HepG2 (cell line): ENCODE results near the gene FLT3LG. TPM values are rescaled to one million over a fixed set of nuclear protein-coding genes. Genes with fewer than 3 reads are reported as not detected.

ENCODE experiments used
- ARID5B ChIP-seq: IDR thresholded peaks from 2 replicates; pipeline ENCODE4 v1.4.0; 2020; ENCODE audit warnings: mild to moderate bottlenecking, missing genetic modification reagents
- ELF1 ChIP-seq: sonication (generic); formaldehyde crosslinking; IDR thresholded peaks from 2 replicates; pipeline ENCODE4 v1.4.0; 2020; ENCODE audit warnings: missing genetic modification reagents
- ELF4 ChIP-seq: sonication (generic); formaldehyde crosslinking; IDR thresholded peaks from 2 replicates; pipeline ENCODE4 v1.5.0; 2020; ENCODE audit warnings: missing genetic modification reagents, mild to moderate bottlenecking, moderate library complexity, borderline replicate concordance
- FOXA1 ChIP-seq, 2 experiments: fragments of 450-650 bp in 1 of 2; sonication (generic) in 1 of 2; formaldehyde crosslinking in 1 of 2; IDR thresholded peaks; 2 replicates each; pipeline versions ENCODE4 v1.4.0 to v1.6.1; 2016 to 2020; ENCODE audit warnings: missing genetic modification reagents in 1 of 2
- GATAD1 ChIP-seq: IDR thresholded peaks from 2 replicates; pipeline ENCODE4 v1.6.1; 2016; ENCODE audit warnings: missing genetic modification reagents, missing compliant biosample characterization
- HDAC1 ChIP-seq: sonication (generic); formaldehyde crosslinking; IDR thresholded peaks from 2 replicates; pipeline ENCODE4 v1.5.1; 2020; ENCODE audit warnings: mild to moderate bottlenecking, missing genetic modification reagents
- KLF11 ChIP-seq: IDR thresholded peaks from 2 replicates; pipeline ENCODE4 v1.6.1; 2016; ENCODE audit warnings: missing compliant biosample characterization
- MEF2D ChIP-seq: sonication (generic); formaldehyde crosslinking; IDR thresholded peaks from 2 replicates; pipeline ENCODE4 v1.5.1; 2020; ENCODE audit warnings: mild to moderate bottlenecking, missing genetic modification reagents
- MIXL1 ChIP-seq: IDR thresholded peaks from 2 replicates; pipeline ENCODE4 v1.6.1; 2016
- PITX1 ChIP-seq: sonication (generic); formaldehyde crosslinking; IDR thresholded peaks from 2 replicates; pipeline ENCODE4 v1.5.1; 2020; ENCODE audit warnings: mild to moderate bottlenecking, missing genetic modification reagents
- RBAK ChIP-seq: sonication (generic); formaldehyde crosslinking; IDR thresholded peaks from 2 replicates; pipeline ENCODE4 v1.5.1; 2020; ENCODE audit warnings: mild to moderate bottlenecking, missing genetic modification reagents
- RNF2 ChIP-seq: fragments of 450-650 bp; conservative IDR thresholded peaks from 2 replicates; pipeline ENCODE4 v1.6.1; 2016; ENCODE audit warnings: low read depth
- SNAPC2 ChIP-seq: sonication (generic); formaldehyde crosslinking; IDR thresholded peaks from 2 replicates; pipeline ENCODE4 v1.8.1; 2022; ENCODE audit warnings: mild to moderate bottlenecking, missing genetic modification reagents
- ZNF264 ChIP-seq: sonication (generic); formaldehyde crosslinking; IDR thresholded peaks from 2 replicates; pipeline ENCODE4 v1.4.0; 2020; ENCODE audit warnings: missing genetic modification reagents
- ZNF331 ChIP-seq: sonication (generic); formaldehyde crosslinking; IDR thresholded peaks from 2 replicates; pipeline ENCODE4 v1.4.0; 2020; ENCODE audit warnings: missing genetic modification reagents
- ZNF34 ChIP-seq: sonication (generic); formaldehyde crosslinking; IDR thresholded peaks from 2 replicates; pipeline ENCODE4 v1.4.0; 2020; ENCODE audit warnings: mild to moderate bottlenecking, missing genetic modification reagents, borderline replicate concordance
- ZNF44 ChIP-seq: sonication (generic); formaldehyde crosslinking; IDR thresholded peaks from 2 replicates; pipeline ENCODE4 v1.5.1; 2020; ENCODE audit warnings: mild to moderate bottlenecking, missing genetic modification reagents
- ZNF891 ChIP-seq: sonication (generic); formaldehyde crosslinking; IDR thresholded peaks from 2 replicates; pipeline ENCODE4 v1.5.0; 2020; ENCODE audit warnings: mild to moderate bottlenecking, missing genetic modification reagents
- polyA plus RNA-seq, 8 experiments: library from polyadenylated mRNA; depleted of rRNA in 3 of 8; stranded (reverse) in 7 of 8; unstranded in 1 of 8; fragments of >200 nt; fragmentation: Illumina TruSeq in 4 of 8; extraction: Trizol in 4 of 8; gene quantifications; 2 replicates each; pipeline versions ENCODE4 v1.2.1 to v1.2.3, GENCODE V29; 2011 to 2016; ENCODE audit warnings: low read depth in 4 of 8, missing spikeins in 1 of 8, mixed read lengths in 1 of 8; ENCODE audit not compliant: insufficient read depth in 1 of 8
- total RNA-seq, 5 experiments: library from RNA; depleted of rRNA; stranded (reverse); fragments of >200 nt; fragmentation: Illumina TruSeq; extraction: Trizol; gene quantifications; 2 replicates each; pipeline ENCODE4 v1.2.3, GENCODE V29; 2016; ENCODE audit warnings: low read depth in 1 of 5
- TF ChIP-seq, protein P1 (sequence below): IDR thresholded peaks from 2 replicates; pipeline ENCODE4 v1.6.1; 2018; ENCODE audit warnings: missing genetic modification reagents
- TF ChIP-seq, protein P2 (sequence below), 2 experiments: sonication (generic) in 1 of 2; formaldehyde crosslinking in 1 of 2; IDR thresholded peaks; 2 replicates each; pipeline versions ENCODE4 v1.5.1 to v1.6.1; 2011 to 2020; ENCODE audit warnings: borderline replicate concordance in 1 of 2, low read depth in 1 of 2, low read length in 1 of 2, mild to moderate bottlenecking in 1 of 2, missing genetic modification reagents in 1 of 2, moderate library complexity in 1 of 2
- TF ChIP-seq, protein P3 (sequence below): sonication (generic); formaldehyde crosslinking; IDR thresholded peaks from 2 replicates; pipeline ENCODE4 v1.5.0; 2020; ENCODE audit warnings: mild to moderate bottlenecking, missing genetic modification reagents, borderline replicate concordance

FLT3LG gene
- total and polyA plus RNA-seq, 2 of the 13 experiments (the other 11 are each of a cell fraction or from before 2014, with no cell fraction given) = 1.5 to 2.6 TPM

DNA sequence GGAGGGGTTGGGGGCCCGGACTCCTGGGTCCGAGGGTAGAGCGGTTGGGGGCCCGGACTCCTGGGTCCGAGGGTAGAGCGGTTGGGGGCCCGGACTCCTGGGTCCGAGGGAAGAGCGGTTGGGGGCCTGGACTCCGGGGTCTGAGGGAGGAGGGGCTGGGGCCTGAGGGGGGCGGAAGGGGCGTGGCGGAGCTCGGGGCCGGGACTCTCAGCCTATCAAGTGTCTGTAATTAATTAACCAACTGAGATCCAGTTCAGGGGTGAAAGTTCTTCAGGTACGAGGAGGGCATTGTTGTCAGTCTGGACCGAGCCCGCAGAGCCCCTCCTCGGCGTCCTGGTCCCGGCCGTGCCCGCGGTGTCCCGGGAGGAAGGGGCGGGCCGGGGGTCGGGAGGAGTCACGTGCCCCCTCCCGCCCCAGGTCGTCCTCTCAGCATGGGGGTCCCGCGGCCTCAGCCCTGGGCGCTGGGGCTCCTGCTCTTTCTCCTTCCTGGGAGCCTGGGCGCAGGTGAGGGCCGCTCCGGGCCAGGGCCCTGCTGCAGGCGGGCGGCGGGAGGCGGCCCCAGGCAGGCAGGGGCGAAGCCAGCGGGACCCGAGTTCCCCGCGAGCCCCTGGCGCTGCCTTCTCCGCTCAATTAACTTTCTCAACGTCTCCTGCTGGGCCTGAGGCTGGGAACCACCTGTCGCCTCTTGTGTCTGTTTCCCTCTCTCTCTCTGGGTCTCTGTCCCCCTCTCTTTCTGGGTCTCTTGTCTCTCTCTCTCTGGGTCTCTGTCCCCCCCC lies 39.1 kb downstream of the FLT3LG start (continued):
- TF ChIP-seq PITX1 = peak; percentile 68; the same call in 1 of the 2 replicates
- peak; percentile 63; the same call in 1 of the 2 replicates for TF ChIP-seq ARID5B (CRISPR knock-in tag)
- TF ChIP-seq, protein P1, sequence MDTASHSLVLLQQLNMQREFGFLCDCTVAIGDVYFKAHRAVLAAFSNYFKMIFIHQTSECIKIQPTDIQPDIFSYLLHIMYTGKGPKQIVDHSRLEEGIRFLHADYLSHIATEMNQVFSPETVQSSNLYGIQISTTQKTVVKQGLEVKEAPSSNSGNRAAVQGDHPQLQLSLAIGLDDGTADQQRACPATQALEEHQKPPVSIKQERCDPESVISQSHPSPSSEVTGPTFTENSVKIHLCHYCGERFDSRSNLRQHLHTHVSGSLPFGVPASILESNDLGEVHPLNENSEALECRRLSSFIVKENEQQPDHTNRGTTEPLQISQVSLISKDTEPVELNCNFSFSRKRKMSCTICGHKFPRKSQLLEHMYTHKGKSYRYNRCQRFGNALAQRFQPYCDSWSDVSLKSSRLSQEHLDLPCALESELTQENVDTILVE (CRISPR knock-in tag) = peak; percentile 83; the same call in 1 of the 2 replicates
- no peak for TF ChIP-seq ZNF44 (CRISPR knock-in tag)
- TF ChIP-seq GATAD1 (CRISPR knock-in tag) = peak; percentile 63
- TF ChIP-seq KLF11 (CRISPR knock-in tag) = no peak
- peak; percentile 48 for TF ChIP-seq ZNF34 (CRISPR knock-in tag)
- TF ChIP-seq SNAPC2 = peak; percentile 50; the same call in 1 of the 2 replicates
- TF ChIP-seq RBAK (CRISPR knock-in tag) = no peak
- peak; percentile 88 for TF ChIP-seq MIXL1 (CRISPR knock-in tag)
- TF ChIP-seq HDAC1 (CRISPR knock-in tag) = peak; percentile 28
- peak; percentile 79 for TF ChIP-seq ZNF331 (CRISPR knock-in tag)
- TF ChIP-seq FOXA1 (IDR thresholded peaks at IDR 0.05) = no peak
- peak; percentile 19; the same call in 1 of the 2 replicates for TF ChIP-seq FOXA1 (CRISPR knock-in tag; IDR thresholded peaks at IDR 0.05)
- TF ChIP-seq, protein P2, sequence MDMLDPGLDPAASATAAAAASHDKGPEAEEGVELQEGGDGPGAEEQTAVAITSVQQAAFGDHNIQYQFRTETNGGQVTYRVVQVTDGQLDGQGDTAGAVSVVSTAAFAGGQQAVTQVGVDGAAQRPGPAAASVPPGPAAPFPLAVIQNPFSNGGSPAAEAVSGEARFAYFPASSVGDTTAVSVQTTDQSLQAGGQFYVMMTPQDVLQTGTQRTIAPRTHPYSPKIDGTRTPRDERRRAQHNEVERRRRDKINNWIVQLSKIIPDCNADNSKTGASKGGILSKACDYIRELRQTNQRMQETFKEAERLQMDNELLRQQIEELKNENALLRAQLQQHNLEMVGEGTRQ (IDR thresholded peaks at IDR 0.05; ENCODE audit: low read depth, low read length) = no peak
- TF ChIP-seq, protein P2 (CRISPR knock-in tag; IDR thresholded peaks at IDR 0.05; ENCODE audit: borderline replicate concordance) = peak; percentile 65; the same call in 1 of the 2 replicates
- no peak for TF ChIP-seq RNF2
- TF ChIP-seq, protein P3, sequence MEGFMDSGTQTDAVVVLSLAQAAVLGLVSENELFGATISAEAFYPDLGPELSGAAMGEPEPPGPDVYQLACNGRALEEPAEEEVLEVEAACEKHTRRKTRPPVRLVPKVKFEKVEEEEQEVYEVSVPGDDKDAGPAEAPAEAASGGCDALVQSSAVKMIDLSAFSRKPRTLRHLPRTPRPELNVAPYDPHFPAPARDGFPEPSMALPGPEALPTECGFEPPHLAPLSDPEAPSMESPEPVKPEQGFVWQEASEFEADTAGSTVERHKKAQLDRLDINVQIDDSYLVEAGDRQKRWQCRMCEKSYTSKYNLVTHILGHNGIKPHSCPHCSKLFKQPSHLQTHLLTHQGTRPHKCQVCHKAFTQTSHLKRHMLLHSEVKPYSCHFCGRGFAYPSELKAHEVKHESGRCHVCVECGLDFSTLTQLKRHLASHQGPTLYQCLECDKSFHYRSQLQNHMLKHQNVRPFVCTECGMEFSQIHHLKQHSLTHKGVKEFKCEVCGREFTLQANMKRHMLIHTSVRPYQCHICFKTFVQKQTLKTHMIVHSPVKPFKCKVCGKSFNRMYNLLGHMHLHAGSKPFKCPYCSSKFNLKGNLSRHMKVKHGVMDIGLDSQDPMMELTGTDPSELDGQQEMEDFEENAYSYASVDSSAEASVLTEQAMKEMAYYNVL = 0 out of 2 replicates have a peak, but pooled peaks have one; percentile 48
- no peak for TF ChIP-seq MEF2D (CRISPR knock-in tag)
- TF ChIP-seq ZNF264 (CRISPR knock-in tag) = no peak
- TF ChIP-seq ZNF891 (CRISPR knock-in tag) = peak; percentile 15; the same call in 1 of the 2 replicates
- peak; percentile 14; the same call in 1 of the 2 replicates for TF ChIP-seq ELF1 (CRISPR knock-in tag)
- TF ChIP-seq ELF4 (CRISPR knock-in tag) = no peak
